ENCODE measurements around the gene MSMB.
"Not testable (repeated sequence)": the region's sequence is repeated elsewhere in the genome, so short reads cannot be mapped to it uniquely, and the experiment has no call there.

The MSMB gene

GRCh38 chr10:46018453-46019176 is 27.5 kb downstream of the MSMB start:
- no peak for DNase-seq (ENCODE audit: low read depth, low spot score)
- no peak overlapping the region for H3K4me3 ChIP-seq (ENCODE audit: low read length)

DNA sequence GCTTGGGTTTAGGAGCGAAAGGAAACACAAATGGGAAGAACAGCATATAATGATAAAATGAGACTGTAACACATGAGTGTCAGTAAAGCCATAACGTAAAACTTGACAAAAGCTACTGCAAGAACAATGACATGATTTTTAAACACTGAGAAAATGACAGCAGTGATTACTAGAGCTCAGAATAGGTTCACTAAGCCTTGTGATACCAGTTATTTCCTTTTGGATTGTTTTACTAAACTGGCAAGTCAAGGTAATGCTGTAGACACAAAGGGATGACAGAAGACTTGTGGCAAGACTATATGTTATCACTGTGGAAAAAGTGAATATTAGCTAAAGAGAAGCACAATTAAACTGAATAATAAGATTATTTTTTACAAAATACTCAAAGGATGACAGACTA is 28.3 kb downstream of the MSMB start:
- H3K4me3 ChIP-seq (ENCODE audit: low read length) = no peak overlapping the region
- DNase-seq (ENCODE audit: low read depth, low spot score) = no peak

- no peak for DNase-seq (ENCODE audit: low read depth, low spot score)
- no peak overlapping the region for H3K4me3 ChIP-seq (ENCODE audit: low read length)
Observed at GRCh38 chr10:46016811-46017210, 29.3 kb downstream of the MSMB start.

DNA sequence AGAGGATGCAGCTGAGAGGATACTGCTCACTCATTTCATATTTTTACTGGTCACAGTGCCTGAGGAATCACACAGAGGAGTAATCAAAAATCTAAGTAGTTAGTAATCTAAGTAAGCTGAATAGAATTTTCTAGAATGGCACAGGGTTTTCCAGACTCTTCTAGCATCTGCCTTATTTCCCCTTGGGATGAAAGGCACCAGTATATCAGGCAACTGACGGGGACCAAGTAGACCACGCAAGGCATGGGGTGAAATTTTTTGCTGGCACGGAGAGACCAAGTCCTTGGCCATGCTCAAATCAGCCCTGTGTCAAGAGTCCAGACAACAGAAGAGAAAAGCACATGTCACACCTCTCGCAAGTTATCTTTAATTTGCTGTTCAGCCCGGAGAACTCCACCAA is 29.9 kb downstream of the MSMB start:
- DNase-seq (ENCODE audit: low read depth, low spot score) = no peak
- no peak overlapping the region for H3K4me3 ChIP-seq (ENCODE audit: low read length)

GRCh38 chr10:46014683-46015405 is 31.2 kb downstream of the MSMB start:
- no peak for DNase-seq (ENCODE audit: low read depth, low spot score)
- H3K4me3 ChIP-seq (ENCODE audit: low read length) = no peak overlapping the region

- no peak overlapping the region for H3K4me3 ChIP-seq (ENCODE audit: low read length)
- DNase-seq (ENCODE audit: low read depth, low spot score) = no peak
Observed at GRCh38 chr10:46014206-46014605, 31.9 kb downstream of the MSMB start.

DNA sequence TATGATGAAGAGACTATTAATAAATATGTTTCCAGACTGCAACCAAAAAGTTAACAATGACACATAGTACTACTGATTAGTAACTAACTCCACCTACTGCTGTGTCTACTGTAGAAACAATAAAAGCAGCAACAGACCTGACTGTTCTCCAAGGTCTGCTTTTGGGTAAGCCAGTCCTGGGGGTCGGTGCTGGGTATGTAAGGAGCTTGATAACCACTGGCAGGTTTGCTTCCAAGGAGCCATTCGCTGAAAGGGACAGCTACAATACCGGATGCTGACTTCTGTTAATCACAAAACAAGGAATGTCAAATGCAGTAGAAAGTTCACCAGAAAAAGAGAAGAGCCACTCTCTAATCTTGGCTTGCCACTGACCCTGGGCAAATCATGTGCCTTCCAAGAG is 33.3 kb downstream of the MSMB start:
- no peak overlapping the region for H3K4me3 ChIP-seq (ENCODE audit: low read length)
- DNase-seq (ENCODE audit: low read depth, low spot score) = no peak

- no peak for DNase-seq (ENCODE audit: low read depth, low spot score)
- H3K4me3 ChIP-seq (ENCODE audit: low read length) = no peak overlapping the region
Observed at GRCh38 chr10:46006219-46006618, 39.9 kb downstream of the MSMB start.

GRCh38 chr10:46005383-46005782 is 40.7 kb downstream of the MSMB start:
- H3K4me3 ChIP-seq (ENCODE audit: low read length) = no peak overlapping the region
- DNase-seq (ENCODE audit: low read depth, low spot score) = no peak

DNA sequence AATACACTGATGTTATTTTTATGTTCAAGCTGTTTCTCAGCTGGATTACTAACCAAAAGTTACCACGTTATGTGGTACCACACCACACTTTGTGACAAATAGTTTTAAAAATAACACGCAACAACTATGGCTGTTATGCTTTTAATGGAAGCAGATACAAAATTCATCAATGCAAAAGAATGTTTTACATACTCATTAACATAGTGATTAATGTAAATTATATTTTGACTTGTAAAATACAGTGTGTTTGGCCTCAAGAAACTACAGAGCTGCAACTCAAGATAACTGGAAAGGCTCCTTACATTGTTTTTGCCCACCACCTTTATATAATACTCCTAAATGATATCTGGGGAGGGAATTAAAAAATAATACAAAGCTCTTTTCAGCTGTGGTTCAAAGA is 41.1 kb downstream of the MSMB start:
- H3K4me3 ChIP-seq (ENCODE audit: low read length) = no peak overlapping the region
- no peak for DNase-seq (ENCODE audit: low read depth, low spot score)

- H3K4me3 ChIP-seq (ENCODE audit: low read length) = no peak overlapping the region
- DNase-seq (ENCODE audit: low read depth, low spot score) = no peak
Observed at GRCh38 chr10:46002916-46003693, 43.0 kb downstream of the MSMB start.

DNA sequence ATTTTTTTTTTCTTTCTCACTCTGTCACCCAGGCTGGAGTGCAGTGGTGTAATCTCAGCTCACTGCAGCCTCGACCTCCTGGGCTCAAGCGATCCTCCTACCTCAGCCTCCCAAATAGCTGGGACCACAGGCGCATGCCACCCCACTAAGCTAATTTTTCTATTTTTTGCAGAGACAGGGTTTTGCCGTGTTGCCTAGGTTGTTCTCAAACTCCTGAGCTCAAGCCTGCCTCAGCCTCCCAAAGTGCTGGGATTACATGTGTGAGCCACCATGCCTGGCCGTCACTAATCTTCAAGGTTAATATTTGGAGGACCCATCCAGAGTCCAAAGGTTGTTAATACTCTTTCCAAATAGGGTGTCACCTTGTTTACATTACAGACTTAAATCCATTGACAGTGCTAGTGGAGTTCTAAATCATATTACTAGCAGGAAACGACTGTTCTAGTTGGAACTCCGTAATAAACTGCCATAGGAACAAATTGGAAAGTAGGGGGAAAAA is 43.8 kb downstream of the MSMB start:
- DNase-seq (ENCODE audit: low read depth, low spot score) = not testable (repeated sequence)

GRCh38 chr10:46001187-46001756 is 44.8 kb downstream of the MSMB start:
- DNase-seq (ENCODE audit: low read depth, low spot score) = no peak
- no peak overlapping the region for H3K4me3 ChIP-seq (ENCODE audit: low read length)

More for the DNA sequence above, 43.8 kb downstream of the MSMB start:
- not testable (repeated sequence) for H3K4me3 ChIP-seq (ENCODE audit: low read length)

DNA sequence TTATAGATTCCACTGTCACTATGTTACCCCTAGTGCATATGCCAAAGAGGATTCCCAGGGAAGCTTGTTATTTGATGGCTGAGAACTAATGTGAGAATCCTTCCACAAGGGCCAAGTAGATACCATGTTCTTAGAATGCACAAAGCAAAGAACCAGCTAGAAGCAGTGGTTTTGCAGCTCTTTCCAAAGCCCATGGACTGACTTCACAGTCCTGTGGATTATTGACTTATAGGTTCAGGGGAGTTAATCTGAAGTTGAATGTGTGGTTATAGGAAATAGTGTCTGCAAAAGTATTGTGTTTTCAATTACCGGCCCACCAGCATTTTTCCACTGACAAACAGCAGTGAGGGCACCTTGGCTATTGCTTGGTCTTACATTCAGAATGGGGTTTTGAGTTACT is 45.5 kb downstream of the MSMB start:
- no peak overlapping the region for H3K4me3 ChIP-seq (ENCODE audit: low read length)
- no peak for DNase-seq (ENCODE audit: low read depth, low spot score)

DNA sequence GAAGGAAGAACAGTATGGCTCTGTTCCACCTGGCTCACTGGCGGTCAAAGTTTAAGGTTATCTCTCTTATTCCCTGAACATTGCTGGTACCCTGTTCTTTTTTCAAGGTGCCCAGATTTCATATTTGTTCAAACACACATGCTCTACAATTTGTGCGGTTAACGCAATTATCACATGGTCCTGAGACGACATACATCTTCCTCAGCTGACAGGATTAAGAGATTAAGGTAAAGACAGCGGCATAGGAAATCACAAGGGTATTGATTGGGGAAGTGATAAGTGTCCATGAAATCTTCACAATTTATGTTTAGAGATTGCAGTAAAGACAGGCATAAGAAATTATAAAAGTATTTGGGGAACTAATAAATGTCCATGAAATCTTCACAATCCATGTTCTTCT is 46.1 kb downstream of the MSMB start:
- not testable (repeated sequence) for DNase-seq (ENCODE audit: low read depth, low spot score); H3K4me3 ChIP-seq (ENCODE audit: low read length)

- no peak for DNase-seq (ENCODE audit: low read depth, low spot score)
- no peak overlapping the region for H3K4me3 ChIP-seq (ENCODE audit: low read length)
Observed at GRCh38 chr10:45997994-45998763, 47.9 kb downstream of the MSMB start.

- no peak overlapping the region for H3K4me3 ChIP-seq (ENCODE audit: low read length)
- no peak for DNase-seq (ENCODE audit: low read depth, low spot score)
Observed at GRCh38 chr10:45997557-45997956, 48.5 kb downstream of the MSMB start.

DNA sequence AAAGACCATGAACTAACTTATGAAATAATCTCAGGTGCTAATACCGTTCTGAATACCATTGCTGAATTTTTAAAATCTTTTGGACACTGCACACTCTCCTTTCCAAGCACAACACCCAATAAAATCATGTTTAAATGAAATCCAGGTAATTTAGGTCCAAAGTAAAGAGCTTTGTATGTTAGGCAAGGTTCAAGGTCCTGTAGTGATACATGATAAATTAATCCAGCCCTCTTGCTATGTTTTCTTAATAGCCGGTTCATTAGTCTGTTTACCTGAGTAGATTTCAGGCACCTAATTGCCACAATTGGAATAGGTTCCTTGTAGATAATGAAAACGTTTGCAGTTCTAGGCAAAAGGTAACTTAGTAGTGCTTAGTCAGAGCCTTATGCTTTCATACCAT is 60.5 kb downstream of the MSMB start:
- not testable (repeated sequence) for H3K4me3 ChIP-seq (ENCODE audit: low read length); DNase-seq (ENCODE audit: low read depth, low spot score)

GRCh38 chr10:45984473-45984872 is 61.6 kb downstream of the MSMB start:
- not testable (repeated sequence) for DNase-seq (ENCODE audit: low read depth, low spot score); H3K4me3 ChIP-seq (ENCODE audit: low read length)

All from Jurkat, Clone E6-1 (cell line).